ENCODE measurements around the gene FBXL13.
A peak's percentile ranks its signal among the peaks of the same experiment; 100 is the strongest.
"Not testable (repeated sequence)": the region's sequence is repeated elsewhere in the genome, so short reads cannot be mapped to it uniquely, and the experiment has no call there.

Gene FBXL13

DNA sequence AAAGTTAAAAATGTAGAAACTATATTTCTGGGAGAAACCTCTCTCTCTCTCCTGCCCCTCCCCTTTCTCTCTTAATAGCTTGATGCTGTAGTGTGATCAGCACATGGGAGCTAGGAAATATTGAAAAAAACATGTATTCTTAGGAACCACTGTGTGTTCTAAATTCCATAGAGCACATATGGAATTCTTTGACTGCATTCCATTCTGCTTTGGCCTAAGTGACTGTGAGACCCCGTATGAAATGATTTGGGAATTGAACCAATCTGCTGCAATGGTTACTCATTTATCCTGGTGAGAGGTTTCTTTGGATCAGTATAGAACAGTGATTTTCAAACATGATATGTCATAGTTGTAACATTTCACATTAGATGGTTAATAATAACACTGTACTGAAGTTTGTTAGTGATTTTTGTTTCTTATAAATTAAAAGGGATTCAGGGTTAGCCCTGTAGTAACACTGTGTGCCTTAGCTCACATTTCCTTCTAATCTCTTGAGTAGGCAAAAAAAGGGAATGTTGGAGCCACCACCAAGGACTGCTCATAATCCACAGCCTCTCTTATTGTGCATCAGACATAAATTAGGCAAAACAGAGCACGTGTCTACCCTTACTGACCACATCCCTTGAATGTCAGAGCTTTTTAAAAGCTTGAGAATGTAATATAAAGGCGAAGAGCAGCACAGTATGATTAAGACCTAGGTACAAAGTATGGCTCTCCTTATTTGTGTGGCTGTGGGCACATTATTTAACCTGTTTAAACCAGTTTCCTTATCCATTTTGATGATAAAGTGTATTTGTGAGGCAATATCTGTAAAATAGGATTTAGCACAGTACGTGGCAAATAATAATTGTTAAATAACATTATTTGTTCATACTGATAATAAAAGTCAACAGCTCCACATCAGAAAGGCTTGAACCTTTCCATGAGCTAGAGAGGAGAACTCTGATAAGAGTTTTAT lies 256.7 kb downstream of the FBXL13 start:
- DNase-seq (ENCODE audit: low read depth), result no peak

DNA sequence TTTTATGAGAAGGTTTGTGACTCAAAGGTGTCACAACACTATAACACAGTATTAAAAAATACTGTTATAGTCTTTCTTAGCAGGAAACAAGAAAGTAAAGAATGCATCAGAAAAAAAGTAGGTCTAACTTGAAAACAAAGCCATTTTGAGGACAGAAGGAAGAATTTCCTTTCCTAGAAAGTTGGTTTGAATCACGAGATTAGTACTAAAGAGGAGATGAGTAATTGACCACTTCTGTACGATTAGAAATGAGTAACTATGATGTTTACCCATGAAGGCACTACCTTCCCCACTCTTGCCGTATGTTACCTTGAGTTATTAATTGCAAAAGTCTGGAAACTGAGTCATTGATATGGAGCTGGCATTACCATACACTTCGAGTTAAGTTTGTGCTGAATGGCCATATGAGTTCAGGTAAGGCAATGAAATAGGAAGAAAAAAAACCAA lies 260.5 kb downstream of the FBXL13 start:
- peak; percentile 34 for DNase-seq (ENCODE audit: low read depth)

DNA sequence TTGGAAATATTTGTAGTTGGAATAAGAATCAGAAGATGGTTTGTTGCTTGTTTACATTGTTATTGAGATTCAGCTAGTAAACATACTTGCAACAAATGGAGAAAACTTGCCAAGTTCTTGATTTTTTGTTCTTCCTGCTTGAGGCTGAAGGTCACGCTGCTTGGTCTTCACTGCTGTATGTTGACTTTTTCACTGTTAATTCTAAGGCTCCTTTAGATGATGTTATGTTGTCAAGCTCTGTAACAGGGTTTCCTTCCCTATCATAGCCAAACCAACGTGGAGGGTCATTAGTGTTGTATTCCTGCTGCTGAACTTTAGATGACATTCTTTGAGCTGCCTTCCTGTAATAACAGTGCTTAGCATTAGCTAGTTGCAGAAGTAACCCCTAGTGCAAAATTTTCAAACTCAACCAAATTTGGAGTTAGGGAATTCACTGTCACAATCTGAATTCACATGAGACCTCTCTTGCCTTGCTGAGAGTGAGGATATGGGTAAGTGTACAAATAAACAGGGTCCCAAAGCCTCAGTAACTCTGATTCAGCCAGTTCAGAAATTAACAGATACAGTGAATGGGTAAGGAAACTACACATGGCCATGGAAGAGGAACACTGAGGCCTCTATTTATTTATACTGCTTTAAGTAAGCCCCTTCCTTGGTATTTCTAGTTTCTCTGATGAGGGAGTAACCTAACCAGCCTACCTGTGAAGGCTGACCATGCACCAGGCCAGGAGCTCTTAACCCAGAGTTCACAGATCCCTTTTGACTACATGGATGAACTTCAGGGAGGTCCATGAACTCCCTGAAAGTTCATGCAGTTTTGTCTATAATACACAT lies 261.2 kb downstream of the FBXL13 start:
- DNase-seq (ENCODE audit: low read depth), result no peak

DNA sequence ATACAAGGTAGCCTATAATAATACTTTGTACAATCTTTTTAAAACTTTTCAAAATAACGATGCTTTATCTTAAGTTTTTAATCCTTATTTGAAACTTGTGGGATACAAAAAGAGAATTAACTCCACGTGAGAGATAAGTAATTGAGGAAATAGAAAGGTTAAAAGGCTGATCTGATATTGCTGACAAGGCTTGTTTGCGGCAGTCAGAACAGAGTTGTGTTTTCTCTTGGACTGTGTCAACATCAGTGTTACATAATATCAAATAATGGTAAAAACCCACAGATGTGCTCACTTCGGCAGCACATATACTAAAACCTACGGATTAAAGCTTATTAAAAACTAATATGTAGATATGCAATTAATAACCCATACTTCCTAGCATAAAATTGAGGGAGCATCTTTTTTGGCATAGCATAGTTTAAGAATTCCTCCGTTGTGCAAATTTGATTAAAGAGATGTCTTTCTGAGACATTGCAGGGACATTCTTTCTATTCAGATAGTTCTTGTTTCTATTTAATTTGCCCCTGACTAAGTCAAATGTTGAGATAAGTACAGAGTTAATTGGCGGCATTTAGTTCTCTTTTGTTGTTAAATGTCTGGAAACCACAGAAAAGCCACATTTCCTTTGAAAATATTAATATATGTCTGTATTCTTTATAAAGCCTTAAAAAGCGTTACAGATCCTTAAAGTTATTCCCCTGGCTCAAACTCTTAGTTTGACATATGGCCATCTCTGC lies 262.5 kb downstream of the FBXL13 start:
- DNase-seq (ENCODE audit: low read depth), result no peak

DNA sequence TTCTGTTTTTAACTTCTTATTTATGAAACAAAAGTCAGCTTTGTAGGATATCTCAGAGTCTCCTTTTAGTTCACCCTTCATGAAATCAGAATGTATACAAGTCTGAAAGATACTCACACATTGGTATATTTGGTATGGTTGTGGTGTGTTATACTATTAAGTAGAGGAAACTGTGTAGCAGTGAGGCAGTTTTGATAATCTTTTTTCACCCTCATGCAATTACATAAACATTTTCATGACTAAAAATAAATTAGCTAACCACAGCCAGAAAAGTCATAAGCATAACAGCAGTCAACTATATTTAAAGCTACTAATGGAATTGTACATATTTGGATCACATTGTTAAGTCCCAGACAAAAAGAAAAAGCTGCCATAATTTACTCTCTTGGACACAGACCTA lies 263.7 kb downstream of the FBXL13 start:
- no peak for DNase-seq (ENCODE audit: low read depth)

DNA sequence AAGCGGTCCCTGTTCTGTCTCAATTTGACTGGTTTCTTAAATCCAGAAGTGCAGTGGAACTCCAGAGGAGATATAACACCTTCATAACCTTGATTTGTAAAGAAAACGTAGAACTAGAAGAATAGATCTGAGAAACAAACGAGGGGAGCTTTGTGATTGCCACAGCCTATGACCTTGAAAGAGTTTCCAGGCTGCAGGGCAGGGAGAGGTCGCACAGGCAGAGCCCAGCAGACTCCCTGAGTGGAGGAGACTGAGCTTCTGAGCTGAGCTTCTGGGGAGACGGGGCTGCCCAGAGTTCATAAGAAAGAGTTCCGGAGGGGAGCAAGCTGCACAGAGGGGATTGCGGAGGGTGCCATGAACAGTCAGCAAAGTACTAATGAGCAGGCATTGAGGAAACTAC lies 268.0 kb downstream of the FBXL13 start:
- no peak for DNase-seq (ENCODE audit: low read depth)

DNA sequence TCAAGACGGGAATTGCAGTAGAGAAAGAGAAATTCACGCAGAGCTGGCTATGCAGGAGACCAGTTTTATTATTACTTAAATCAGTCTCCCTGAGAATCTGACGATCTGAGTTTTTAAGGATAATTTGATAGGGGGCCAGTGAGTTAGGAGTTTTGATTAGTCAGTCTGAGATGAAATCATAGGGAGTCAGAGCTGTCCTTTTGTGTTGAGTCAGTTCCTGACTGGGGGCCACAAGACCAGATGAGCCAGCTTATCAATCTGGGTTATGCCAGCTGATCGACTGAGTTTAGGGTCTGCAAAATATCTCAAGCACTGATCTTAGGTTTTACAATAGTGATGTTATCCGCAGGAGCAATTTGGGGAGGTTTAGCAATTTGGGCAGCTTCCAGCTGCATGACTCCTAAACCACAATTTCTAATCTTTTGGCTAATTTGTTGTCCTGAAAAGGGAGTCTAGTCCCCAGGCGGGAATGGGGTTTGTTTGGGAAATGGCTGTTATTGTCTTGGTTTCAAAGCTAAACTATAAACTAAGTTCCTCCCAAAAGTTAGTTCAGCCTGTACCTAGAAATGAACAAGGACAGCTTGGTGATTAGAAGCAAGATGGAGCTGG lies 278.5 kb downstream of the FBXL13 start:
- not testable (repeated sequence) for DNase-seq (ENCODE audit: low read depth)

DNA sequence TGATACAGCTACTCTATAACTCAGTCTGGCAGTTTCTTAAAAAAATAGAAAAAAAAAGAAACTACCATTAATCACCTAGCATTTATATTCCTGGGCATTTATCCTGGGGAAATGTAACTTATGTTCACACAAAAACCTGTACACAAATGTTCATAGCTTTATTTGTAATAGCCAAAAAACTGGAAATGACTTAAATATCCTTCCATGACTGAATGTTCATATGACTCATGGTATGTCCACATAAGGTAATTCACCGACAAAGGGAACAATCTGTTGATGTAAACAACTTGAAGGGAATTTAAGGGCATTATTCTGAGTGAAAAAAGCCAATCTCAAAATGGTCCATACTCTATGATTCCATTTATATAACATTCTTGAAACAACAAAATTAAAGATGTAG lies 280.0 kb downstream of the FBXL13 start:
- not testable (repeated sequence) for DNase-seq (ENCODE audit: low read depth)

DNA sequence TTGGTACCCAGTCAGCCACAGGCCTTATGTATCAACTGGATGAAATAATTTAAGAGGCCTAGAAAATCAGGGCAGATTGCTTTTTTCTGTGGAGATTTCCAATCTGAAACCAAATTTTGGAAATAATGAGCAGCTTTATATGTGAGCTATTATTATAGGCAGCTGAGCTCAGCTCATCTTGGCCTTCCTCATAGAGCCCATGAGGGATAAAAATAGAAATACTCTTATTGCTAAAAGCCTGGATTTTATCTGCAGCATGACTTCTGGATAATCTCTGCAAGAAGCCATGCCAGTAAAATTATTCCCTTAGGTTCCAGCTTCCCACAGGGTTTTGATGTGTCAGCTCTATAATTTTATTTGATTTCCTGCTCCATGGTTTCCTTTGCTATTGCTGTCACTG lies 282.8 kb downstream of the FBXL13 start:
- not testable (repeated sequence) for DNase-seq (ENCODE audit: low read depth)

DNA sequence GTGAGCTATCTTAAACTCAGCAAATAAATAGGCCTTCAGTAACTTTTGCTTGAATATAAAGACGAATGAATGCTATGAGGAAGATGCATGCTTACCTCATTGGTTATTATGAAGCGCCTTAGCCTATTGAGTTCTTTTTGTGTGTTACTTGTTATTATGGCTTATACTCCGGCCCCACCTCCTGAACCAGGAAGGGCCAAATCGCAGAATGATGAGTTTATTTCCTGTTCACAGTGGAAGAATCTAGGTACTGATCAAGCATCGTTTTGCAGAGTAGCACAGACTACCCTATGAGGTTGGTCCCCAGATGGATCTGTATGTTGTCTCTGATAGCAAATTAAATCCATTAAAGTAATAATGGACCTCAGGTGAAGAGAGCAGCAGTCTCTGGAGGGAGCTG lies 283.2 kb downstream of the FBXL13 start:
- DNase-seq (ENCODE audit: low read depth), result not testable (repeated sequence)

DNA sequence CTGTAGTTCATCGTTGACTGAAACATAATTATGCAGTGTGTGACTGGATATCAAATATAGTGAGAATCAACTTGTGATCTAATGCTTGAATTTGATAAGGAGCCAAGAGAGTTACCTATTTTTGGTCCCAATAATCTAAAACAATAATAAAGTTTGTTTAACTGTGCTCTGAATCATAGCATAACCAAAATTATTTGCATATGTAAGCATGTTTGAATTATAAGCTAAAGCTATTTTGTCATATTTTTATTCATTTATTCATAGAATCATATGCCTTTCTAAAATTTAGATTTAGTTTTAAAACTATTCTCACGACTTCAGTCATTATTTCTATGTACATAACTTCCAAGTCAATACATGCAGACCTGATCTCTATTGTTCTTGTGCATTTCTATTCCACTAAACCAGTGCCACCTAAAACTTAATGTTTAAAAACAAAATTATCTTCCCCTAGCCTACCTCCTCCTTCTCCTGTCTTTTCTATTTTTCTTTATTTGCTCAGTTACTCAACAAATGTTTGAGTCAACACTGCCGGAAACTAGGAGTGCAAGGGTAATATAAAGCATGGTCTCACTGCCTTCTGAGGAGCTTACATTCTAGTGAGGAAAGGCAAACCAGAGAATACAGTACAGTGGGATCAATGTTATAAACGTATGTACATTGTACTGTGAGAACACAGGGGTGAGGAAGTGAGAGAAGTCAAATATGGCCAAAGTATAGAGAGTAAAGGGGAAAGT lies 284.1 kb downstream of the FBXL13 start:
- DNase-seq (ENCODE audit: low read depth), result not testable (repeated sequence)

DNA sequence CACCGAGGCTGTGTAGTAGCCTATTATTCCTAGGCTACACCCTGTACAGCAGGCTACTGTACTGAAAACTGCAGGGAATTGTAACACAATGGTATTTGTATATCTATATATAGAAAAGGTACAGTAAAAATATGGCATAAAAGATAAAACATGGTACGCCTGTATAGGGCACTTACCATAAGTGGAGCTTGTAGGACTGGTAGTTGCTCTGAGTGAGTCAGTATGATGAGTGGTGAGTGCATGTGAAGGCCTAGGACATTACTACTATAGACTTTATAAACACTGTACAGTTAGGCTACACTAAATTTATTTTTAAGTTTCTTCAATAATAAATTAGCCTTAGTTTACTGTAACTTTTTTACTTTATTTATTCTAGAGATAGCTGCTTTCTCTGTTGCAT lies 285.8 kb downstream of the FBXL13 start:
- DNase-seq (ENCODE audit: low read depth), result not testable (repeated sequence)

DNA sequence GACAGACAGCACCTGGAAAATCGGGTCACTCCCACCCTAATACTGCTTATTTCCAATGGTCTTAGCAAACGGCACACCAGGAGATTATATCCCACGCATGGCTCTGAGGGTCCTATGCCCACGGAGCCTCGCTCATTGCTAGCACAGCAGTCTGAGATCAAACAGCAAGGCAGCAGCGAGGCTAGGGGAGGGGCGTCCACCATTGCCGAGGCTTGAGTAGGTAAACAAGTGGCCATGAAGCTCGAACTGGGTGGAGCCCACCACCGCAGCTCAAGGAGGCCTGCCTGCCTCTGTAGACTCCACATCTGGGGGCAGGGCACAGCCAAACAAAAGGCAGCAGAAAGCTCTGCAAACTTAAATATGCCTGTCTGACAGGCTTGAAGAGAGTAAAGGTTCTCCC lies 293.7 kb downstream of the FBXL13 start:
- DNase-seq (ENCODE audit: low read depth), result not testable (repeated sequence)

DNA sequence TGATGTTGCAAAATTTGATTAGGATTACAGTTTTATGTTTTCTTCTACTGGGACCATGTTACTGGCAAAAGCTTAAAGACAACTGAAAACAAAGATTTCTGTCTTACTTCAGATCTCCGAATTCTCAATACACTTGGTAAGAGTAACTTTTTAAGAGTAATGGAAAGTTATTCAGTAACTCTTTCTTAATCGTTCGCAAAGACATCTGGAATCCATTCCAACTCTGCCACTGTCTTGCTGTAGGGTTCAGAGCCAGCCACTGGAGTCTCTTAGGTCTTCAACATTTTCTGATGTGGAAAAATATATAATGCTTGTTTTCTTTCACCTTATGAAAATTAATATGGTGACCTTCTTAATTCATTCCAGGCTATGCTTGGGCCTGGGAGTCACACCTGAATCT lies 295.9 kb downstream of the FBXL13 start:
- DNase-seq (ENCODE audit: low read depth), result not testable (repeated sequence)

DNA sequence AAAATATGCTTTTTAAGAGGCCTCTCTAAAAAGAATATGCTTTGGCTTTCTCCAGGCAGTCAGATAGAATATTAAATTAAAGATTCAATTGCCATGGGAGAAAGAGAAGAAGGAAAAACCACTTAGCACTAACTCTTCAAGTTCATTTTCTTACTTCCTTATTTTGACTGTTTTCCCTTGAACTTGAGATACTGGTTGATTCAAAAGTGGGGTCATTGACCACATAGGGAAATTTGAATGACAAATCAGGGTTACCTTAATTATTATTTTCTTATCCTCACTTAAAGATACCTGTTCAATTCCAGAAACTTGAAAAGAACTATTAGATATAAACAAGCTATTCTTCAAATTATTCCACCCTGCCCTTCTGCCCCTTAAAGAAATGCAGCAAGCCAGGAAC lies 298.4 kb downstream of the FBXL13 start:
- not testable (repeated sequence) for DNase-seq (ENCODE audit: low read depth)

DNA sequence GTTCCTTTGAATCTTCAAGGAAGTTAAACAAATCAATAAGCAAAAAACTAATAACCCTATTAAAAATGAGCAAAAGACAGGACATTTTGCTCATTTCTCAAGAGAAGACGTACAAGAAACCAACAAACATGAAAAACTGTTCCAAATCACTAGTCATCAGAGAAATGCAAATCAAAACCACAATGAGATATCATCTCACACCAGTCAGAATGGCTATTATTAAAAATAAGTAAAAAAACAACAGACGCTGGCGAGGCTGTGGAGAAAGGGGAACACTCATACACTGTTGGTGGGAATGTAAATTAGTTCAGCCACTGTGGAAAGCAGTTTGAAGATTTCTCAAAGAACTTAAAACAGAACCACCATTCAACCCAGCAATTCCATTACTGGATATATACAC lies 304.1 kb downstream of the FBXL13 start:
- not testable (repeated sequence) for DNase-seq (ENCODE audit: low read depth)

DNA sequence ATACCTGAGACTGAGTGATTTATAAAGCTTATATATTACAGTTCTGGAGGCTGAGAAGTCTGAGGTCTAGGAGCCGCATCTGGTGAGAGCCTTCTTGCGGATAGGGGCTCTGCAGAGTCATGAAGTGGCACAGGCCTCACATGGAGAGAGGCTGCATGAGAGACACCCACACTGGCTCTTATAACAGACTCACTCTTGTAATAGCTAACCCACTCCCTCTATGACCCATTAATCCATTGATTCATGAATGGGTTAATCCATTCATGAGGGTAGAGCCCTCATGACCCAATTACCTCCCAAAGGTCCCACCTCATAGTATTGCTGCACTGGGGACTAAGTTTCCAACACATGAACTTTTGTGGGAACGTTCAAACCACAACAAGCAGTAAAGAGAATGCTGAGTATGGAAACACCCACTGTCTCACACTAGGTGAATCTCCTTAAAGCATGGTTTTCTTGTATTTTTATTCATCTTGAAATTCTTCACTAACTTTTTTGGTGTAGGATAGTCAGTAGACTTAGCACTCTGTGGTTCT lies 304.9 kb downstream of the FBXL13 start:
- DNase-seq (ENCODE audit: low read depth), result not testable (repeated sequence)

DNA sequence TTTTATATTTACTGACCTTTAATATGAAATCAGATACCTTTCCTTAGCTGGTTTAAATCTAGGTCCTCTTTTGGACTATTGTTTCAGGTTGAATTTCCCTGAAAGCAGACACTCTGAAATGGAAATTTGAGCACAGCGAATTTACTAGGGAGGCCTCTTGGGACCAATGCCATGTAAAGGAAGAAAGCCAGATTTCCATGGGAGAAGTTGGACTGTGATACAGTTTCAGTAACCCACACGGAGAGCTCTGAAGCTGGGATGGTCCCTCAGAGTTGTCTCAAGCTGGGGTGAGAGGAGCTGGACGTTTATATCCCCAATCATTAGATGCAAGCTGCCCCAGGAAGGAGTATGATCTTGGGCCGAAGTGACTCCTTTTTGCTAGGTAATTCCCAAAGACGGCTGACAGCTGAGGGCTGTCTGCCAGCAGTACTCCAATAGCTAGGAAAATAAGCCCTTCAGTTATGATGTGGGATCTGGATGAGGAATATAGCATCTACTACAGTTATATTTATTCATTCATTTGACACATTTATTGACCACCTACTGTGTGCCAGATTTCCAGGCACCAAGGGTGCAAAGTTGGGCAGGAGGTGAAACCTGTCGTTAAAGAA lies 311.2 kb downstream of the FBXL13 start:
- DNase-seq (ENCODE audit: low read depth), result not testable (repeated sequence)

Data from stromal cell of bone marrow (primary cell).